Activated naive CD4-positive, alpha-beta T cell (primary cell): ENCODE measurements around the gene STAG2.
"Not testable (repeated sequence)": the region's sequence is repeated elsewhere in the genome, so short reads cannot be mapped to it uniquely, and the experiment has no call there.

ENCODE experiments used
- DNase-seq, 4 experiments: peaks; one replicate each; lab custom pipeline; 2025; lab: John Stamatoyannopoulos, UW

Gene STAG2

GRCh38 chrX:123961268-123962005 is at the start of gene STAG2:
STAG2 (plus strand) TSS chrX:123961706; CDS start chrX:124022628, 60,922 bp downstream.
- DNase-seq: peak; percentile 10 to 54 (median 44)

GRCh38 chrX:123917069-123917468 is 44.4 kb upstream of the STAG2 start:
- no peak for DNase-seq

DNA sequence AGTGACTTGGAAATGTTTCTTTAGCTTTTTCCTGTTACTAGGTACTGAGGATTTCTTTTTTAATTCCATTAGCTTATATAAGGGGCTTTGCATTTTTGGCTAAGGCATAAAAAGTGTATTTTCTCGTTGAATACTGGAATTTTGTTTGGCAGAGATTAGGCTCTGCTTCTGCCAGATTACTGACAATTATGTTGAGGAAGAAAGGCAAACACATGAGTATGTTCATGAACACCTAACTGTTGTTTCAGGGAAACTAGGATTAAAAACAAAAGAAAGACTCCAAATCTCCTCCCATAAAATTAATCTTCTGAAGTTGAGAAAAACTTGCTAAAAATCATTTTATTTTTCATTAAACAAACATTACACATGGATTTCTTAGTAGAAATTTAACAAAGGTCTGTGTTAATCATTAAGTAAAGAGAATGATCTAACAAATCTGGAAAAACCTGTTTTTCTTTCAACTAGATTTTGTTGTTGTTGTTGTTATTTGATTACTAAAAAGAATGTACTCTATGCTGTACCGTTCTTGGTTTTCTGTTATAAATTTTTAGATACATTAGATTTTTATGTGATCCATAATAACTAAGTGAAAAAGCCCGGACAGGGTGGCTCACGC is 43.3 kb upstream of the STAG2 start:
- no peak for DNase-seq

DNA sequence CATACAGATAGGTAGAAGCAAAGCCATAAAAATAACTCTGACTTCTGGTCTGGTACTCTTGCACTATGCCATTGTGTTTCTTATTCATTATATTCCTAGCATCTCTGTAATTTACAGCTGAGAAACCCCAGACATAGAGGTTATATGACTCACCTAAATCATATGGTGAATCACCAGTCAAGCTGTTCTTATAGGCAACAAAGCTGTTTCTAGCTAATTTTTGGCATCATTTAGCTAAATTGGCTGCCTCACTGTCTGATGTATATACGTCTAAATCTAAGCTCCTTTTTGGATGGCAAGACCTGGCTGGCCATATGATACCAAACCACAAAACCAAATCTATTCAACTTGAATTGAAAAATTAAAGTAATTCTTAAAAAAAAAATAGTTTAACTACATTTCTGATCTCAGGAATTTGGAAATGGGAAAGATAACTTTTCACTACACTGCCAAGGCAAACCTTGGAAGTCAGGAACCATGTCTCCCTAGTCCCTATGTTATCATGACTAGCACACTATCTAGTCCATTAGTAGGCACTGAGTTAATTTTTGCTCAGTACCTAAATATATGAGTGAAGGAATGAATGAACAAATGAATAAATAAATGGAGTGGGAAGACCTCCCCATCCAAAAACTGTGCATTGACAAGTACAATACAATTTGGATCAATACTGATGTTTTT is 41.3 kb upstream of the STAG2 start:
- DNase-seq: no peak

DNA sequence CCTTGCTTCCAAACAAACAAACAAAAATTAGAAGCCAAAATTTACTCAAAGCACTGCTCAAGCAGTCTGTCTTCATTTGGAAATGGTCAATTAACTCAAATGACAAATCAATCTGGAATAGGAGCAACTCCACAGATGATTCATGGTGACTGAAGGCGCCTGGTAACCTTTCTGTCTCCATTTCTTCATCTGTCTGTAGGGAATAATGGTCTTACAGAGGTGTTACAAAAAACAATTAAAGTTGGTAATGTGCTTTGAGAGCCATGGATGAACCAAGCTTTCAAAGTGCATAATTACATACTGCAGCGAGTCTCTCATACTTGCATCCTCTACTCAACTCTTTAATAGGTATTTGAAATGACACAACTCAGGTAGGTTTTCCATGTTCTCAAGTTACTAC is 38.3 kb upstream of the STAG2 start:
- no peak for DNase-seq

- no peak for DNase-seq
Measured at GRCh38 chrX:123924186-123924585, 37.3 kb upstream of the STAG2 start.

DNA sequence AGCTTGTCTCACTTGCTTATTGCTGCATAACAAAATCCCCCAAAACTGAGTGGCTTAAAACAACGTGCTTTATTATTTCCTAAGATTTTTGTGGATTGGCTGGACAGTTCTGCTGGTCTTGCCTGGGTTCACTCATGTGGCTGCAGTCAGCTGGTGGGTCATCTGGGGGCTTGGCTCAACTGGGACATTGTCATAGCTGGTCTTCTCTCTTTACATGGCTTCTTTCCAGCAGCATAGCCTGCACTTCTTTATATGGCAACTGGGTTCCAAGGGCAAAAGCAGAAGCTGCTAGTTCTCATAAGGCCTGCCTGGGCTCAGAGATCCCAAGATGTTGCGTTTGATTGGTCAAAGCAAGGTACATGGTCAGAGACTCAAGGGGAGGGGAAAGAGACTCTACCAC is 33.7 kb upstream of the STAG2 start:
- DNase-seq: no peak

- DNase-seq: not testable (repeated sequence)
Measured at GRCh38 chrX:123932055-123932454, 29.5 kb upstream of the STAG2 start.

GRCh38 chrX:123943074-123943473 is 18.4 kb upstream of the STAG2 start:
- no peak for DNase-seq

- no peak for DNase-seq
Measured at GRCh38 chrX:123943488-123943887, 18.0 kb upstream of the STAG2 start.

DNA sequence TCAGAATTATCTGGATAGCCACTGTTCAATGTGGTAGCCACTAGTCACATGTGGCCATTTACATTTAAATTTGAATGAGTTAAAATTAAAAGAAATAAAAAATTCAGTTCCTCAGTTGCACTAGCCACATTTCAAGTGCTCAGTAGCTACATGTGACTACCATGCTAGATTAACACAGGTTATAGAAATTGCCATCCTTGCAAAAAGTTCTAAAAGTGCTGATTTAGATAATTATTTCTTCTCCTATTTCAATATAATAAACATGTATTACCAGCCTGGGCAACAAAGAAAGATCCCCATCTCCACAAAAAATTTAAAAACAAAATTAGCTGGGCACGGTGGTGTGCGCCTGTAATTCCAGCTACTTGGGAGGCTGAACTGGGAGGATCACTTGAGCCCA is 11.7 kb upstream of the STAG2 start:
- DNase-seq: no peak

DNA sequence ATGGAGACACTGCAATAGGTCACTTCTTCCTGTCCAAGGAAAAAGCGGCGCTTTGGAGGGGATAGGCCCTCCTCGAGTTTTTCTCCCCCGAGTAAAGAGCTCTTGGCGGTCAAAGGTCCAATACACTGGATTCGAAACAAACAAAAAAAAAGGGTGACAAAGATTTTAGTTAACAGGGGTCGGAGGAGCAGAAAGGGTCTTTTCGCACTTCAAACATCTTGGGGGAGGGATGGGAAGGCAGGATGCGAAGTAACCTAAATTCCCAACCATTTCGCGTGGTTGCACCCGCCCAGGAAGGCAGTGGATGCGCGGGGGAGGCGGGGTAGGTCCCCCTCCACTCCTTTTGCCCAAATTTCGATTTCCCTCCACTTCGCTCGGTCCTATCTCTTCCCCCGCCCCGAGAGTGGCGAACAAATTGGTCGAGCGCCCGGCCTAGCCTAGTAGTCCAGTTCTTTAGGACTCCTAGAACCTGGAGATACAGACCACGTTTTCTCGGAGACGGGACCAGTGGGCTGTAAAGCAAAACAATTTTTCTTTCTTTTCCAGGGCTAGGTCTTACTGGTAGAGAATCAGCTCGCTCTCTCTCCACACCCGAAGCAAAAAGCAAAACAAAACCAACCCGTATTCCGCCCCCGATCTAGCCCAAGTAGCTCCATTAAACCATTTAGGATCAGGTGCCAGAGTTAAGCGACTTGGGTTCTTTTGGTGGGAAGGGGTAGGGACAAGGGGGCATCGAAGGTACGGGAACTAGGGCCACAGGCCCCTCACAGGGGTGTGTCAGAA is 2.0 kb upstream of the STAG2 start:
- peak in 2 of 4 experiments; percentile 1 to 22 for DNase-seq

DNA sequence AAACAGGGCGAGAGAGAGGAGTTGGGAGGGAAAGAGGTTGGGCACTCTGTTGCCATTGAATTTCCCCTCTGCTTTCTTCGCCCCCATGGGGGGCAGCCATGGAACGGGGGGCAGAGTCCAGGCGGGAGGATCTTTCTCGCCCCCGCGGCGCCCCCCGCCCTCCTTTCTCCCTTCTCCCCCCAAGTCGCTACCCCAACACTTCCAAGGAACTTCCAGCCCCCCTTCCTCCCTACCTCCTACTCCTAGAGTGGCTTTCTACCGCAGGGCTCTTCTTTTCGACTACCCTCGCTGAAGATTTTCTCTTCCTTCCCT is 594 bp upstream of the STAG2 start:
- DNase-seq: peak in 1 of 4 experiments; percentile 10

- DNase-seq: no peak
Measured at GRCh38 chrX:123962006-123962467, 531 bp downstream of the STAG2 start.

DNA sequence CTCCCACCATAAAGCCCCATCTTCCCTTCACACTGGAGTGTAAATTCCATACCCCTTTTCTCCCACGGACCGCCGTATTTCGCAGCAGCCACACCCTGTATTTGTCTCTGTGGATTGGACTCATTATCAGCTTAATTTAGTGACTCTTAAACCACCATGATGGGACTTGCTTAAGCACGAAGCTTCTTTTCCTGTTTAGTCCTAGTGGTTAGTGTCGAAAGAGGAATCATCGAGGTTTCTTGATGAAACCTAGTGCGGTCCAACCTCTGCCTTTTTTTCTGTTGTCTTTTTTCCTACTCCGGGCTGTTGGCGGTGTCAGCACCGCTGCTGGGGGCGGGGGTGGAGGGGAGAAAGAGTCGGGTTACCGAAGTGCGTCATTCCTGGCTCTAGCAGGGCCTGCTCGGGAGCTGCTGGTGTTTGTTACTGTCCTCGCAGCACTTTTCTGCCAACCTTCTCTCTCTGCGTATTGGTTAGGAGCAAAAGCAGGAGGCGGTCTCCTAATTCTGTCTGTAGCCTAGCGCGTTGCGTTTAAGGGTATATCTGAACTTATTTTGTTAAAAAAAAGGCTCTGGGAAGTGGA is 1.4 kb downstream of the STAG2 start:
- peak; percentile 40 to 69 (median 45) for DNase-seq

DNA sequence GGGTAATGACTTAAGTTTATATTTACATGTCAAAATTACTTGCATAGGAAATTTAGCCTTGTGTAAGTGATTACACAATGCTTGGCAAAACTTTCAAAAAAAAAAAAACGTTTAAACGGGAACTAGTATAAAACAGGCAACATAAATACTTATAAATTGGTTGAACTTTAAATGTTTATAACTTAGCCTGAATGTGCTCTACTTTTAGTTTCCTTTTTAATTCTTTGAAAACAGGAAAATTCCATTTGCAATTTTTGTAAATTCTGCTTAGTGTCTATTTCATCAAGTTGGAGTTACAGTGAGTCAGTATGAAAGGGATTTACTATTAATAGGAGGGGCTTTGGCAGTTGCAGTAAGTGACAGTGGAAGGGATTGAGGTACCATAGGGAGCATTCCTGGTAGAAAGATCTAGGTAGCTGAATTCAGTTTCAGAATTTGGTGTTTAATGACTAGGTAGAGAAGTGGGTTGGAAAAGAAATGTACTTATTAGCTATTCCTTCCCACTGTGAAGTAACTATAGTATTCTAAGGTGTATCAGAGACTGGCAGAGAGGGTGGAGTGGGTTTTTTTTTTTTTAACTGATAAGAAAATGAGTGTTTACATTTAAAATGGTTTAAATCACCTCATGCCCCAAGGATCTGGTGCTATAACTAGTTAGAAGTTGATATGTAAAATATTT is 2.8 kb downstream of the STAG2 start:
- DNase-seq: no peak

DNA sequence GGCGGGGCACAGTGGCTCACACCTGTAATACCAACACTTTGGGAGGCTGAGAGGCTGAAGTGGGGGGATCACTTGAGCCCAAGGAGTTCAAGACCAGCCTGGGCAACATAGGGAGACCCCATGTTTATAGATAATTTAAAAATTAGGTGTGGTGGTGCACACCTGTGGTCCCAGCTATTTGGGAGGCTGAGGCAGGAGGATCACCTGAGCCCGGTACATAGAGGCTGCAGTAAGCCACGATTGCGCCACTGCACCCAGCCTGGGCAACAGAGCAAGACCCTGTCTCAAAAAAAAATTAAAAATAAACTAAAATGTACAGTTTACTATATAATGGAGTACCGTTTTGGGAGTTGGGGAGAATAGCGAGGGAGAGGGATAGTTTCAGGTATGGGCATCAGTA is 4.2 kb downstream of the STAG2 start:
- no peak for DNase-seq

DNA sequence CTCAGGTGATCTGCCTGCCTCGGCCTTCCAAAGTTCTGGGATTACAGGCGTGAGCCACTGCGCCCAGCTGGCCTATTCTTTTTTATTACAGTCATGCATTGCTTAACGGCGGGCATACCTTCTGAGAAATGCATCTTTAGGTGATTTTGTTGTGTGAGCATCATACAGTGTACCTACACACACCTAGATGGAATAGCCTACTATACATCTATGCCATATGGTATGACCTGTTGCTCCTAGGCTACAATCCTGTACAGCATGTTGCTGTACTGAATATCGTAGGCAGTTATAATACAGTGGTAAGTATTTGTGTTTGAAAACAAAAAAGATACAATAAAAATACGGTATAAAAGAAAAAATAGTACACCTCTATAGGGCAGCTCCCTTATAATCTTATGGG is 6.0 kb downstream of the STAG2 start:
- no peak for DNase-seq

DNA sequence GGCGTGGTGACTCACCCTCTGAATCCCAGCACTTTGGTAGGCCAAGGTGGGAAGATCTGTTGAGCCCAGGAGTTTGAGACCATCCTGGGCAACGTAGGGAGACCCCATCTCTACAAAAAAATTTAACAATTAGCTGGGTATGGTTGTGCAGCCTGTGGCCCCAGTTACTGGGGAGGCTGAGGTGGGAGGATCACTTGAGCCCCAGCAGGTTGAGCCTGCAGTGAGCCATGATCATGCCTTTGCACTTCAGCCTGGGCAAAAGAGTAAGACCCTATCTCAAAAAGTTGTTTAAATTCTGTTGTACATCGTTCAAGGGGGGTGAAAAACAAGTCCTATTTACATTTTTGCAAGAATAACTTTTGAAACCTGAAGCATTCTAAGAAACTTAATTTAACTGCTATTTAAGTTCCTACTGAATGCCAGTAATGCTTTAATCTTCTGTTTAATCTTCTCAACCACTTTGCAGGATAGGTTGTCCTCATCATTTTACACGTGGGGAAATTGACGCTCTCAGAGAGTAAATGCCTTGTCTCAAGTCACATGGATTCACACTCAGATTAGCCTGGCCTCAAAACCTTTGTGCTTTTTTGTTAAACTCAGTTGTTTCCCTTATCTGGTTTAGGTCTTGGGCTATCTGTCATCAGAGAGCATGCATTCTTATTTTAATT is 7.0 kb downstream of the STAG2 start:
- DNase-seq: no peak

GRCh38 chrX:123971982-123972381 is 10.5 kb downstream of the STAG2 start:
- no peak for DNase-seq

DNA sequence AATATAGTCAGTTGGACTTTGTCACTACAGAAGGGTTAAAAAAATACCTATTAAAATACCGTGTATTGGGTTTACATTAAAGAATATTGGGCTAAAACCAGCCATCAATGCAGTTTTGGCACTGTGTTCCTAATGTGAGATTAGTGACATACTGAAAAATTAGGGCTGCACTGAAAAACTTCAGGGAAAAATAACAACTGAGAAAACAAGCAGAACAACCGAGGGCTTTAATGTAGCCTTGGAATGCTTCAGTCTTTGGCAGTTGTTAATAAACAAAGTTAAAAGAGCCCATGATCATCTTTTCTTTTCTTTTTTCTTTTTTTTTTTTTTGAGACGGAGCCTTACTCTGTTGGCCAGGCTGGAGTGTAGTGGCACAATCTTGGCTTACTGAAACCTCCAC is 12.4 kb downstream of the STAG2 start:
- DNase-seq: no peak
